GM12875 (cell line): ENCODE results near the gene SETBP1.

Experiments
- H3K4me3 ChIP-seq: one replicate; pipeline ENCODE4 v1.5.1; 2011; ENCODE audit warnings: low read depth, low read length, control low read depth
- TF ChIP-seq, protein P1 (sequence below): IDR thresholded peaks from 2 replicates; pipeline ENCODE4 v1.5.1; 2011; ENCODE audit warnings: low read depth, mild to moderate bottlenecking, control low read depth, inconsistent platforms, low read length, moderate library complexity, borderline replicate concordance; ENCODE audit not compliant: insufficient read depth

Gene SETBP1

DNA sequence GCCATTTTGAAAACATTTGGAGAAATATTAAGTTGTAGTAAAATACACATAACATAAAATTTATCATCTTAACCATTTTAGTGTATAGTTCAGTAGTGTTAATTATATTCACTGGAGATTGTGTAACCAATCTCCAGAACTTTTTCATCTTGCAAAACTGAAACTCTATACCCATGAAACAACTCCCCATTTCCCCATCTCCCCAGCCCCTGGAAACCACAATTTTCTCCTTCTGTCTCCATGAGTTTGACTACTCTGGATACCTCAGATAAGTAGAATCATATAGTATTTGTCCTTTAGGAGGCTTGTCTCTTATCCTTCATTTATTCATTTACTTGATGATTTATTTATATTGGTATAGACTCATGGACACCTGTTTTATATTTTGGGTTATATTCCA lies 392.9 kb downstream of the SETBP1 start:
- no peak overlapping the region for H3K4me3 ChIP-seq
- TF ChIP-seq, protein P1, sequence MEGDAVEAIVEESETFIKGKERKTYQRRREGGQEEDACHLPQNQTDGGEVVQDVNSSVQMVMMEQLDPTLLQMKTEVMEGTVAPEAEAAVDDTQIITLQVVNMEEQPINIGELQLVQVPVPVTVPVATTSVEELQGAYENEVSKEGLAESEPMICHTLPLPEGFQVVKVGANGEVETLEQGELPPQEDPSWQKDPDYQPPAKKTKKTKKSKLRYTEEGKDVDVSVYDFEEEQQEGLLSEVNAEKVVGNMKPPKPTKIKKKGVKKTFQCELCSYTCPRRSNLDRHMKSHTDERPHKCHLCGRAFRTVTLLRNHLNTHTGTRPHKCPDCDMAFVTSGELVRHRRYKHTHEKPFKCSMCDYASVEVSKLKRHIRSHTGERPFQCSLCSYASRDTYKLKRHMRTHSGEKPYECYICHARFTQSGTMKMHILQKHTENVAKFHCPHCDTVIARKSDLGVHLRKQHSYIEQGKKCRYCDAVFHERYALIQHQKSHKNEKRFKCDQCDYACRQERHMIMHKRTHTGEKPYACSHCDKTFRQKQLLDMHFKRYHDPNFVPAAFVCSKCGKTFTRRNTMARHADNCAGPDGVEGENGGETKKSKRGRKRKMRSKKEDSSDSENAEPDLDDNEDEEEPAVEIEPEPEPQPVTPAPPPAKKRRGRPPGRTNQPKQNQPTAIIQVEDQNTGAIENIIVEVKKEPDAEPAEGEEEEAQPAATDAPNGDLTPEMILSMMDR, result no peak

DNA sequence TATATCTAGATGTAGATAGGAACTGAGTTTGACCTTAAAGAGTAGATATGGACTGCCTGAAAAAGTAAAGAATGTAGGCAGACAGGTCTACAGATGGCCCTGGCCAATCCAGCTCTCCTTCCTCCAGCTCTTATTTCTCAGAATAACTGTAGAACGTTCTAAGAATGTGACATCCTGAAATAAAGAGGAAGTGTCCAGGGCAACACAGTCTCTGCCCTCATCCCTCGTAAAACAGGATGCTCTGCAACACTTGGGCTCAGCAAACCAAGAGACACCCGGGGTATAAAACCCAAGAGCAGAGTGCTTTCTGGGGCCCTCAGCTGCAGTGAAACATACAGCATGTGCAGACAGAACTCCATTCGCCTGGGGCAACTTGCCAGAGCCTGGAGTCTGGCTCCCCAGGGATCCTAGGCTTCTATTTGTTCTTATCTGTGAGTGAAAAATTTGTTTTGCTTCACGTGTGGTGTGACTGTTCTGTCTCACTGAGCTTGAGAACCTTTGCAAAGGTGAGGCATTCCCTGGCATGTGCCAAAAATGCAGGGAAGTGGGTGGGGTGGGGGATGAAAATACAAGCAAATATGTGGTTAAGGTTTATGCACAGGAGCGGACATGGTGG lies 401.0 kb downstream of the SETBP1 start:
- TF ChIP-seq, protein P1, result no peak
- no peak overlapping the region for H3K4me3 ChIP-seq

DNA sequence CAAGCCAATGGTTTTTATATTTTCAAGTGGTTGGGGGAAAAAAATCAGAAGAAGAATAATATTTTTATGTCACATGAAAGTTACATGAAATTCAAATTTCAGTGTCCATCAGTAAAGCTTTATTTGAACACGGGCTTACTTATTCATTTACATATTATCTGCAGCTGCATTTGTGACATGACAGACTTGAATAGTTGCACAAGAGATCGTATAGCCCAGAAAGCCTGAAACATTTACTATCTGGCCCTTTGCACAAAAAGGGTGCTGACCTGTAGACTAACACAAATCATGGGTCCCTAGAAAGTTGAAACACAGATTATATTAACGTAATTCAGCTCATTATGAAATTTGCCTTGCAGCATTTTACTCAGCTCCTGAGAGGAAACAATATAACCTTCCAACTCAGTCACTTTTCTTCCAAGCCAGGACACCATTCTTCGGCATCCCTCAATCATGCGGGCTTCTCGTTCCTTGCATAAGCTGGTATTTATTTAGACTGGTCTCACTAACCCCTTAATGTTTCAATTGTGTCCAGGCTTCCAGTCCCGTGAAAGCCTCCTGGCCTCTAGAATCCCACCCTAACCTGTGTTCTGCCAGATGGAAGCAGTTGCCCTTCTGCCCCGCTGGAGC lies 402.7 kb downstream of the SETBP1 start:
- TF ChIP-seq, protein P1, result no peak
- no peak overlapping the region for H3K4me3 ChIP-seq

DNA sequence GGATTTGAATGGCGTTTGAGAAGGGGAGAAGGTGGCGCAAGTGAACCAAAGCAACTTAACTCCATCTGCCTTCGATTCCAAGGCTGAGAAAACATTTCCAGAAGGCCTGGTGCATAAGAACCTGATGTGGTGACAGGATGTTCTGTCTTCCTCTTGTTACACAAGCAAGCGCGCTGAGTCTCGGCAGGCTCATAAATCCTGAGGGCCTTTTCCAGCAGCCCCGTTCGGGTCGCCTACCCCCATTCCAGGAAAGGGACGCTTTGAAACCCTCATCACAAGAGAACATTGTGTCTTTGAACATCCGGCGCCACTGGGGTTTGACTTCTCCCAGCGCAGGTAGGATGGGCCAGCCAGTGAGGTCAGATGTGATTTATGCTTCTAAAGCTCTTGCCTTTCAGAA lies 403.5 kb downstream of the SETBP1 start:
- TF ChIP-seq, protein P1, result no peak
- no peak overlapping the region for H3K4me3 ChIP-seq

DNA sequence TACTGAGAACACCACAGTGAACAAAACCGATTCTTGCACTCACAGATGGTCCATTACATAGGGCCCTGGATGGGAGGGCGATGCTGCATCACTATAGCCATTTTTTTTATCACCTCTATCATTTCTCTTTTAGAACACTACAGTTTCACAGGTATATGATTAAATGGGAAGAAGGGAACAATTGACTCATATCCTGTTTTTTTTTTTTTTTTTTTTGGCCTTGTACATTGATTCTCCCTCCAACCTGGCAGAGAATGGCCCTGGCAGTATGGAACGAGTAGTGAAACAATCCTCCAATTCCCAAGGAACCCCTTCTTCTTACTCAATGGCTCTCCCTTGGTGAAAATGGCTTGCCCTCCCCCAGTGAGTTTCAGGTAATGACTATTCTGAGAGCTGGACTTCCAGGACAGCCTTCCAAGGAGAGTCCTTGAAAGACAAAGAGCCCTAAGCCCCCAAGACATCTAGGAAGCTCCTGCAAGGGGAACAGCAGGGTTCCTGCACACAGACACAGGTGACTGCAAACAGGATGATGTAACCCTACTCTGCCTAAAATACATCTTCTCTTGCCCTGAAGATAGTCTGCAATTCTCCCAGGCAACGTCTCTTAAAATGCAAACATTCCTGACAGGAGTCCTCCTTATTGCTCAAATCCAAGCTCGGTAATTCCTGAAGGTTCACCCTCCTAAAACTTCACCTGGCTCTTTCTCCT lies 405.4 kb downstream of the SETBP1 start:
- TF ChIP-seq, protein P1, result no peak

DNA sequence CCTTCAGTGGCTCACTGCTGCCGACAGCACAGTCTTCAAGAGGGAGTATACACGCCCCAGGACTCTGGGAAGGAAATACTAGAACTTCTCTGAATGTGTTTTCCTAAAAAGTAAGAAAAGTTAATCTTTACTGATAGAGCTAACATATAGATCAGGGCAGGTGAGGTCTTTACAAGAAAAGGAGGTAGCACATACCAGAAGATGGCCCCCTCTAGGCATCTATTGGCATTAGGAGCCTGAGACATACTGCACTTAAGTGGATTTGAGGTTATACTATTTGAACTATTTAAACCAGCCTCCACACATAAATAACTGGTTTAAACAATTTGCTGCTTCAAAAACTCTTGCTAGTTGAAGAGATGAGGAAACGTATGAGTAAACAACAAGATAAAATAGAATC lies 406.1 kb downstream of the SETBP1 start:
- H3K4me3 ChIP-seq, result no peak overlapping the region
- TF ChIP-seq, protein P1, result no peak

More for the DNA sequence above, 405.4 kb downstream of the SETBP1 start:
- H3K4me3 ChIP-seq, result no peak overlapping the region
